OCI-LY3 (cell line): Measurements from ENCODE around the gene ISY1.
"Not testable (repeated sequence)": the region's sequence is repeated elsewhere in the genome, so short reads cannot be mapped to it uniquely, and the experiment has no call there.

ENCODE experiments used
- H2AFZ ChIP-seq: fragments of 200-600, 300-600 bp; shearing (Covaris generic); 2 replicates; pipeline ENCODE4 v1.6.0; 2014; ENCODE audit warnings: antibody characterized with exemption, low read depth, low read length
- H3K27ac ChIP-seq: fragments of 200-600, 300-600 bp; sonication (generic); 2 replicates; pipeline ENCODE4 v1.5.1; 2014; ENCODE audit warnings: mild to moderate bottlenecking, low read length, moderate library complexity, mixed read lengths
- H3K27me3 ChIP-seq: fragments of 200-600, 300-600 bp; sonication (generic); 2 replicates; pipeline ENCODE4 v1.6.1; 2014; ENCODE audit warnings: low read depth, low read length, mixed read lengths
- H3K36me3 ChIP-seq: fragments of 200-600, 300-600 bp; sonication (generic); replicated peaks from 2 replicates; pipeline ENCODE3; 2014; ENCODE audit warnings: low read depth, low read length, mixed read lengths
- H3K4me1 ChIP-seq: fragments of 300-600, 200-600 bp; sonication (generic); 2 replicates; pipeline ENCODE4 v1.6.1; 2014; ENCODE audit warnings: low read length, mixed read lengths
- H3K4me2 ChIP-seq: fragments of 200-600, 300-600 bp; sonication (generic); 2 replicates; pipeline ENCODE4 v1.6.1; 2014; ENCODE audit warnings: low read length, mixed read lengths
- H3K4me3 ChIP-seq: fragments of 300-600, 200-600 bp; sonication (generic); 2 replicates; pipeline ENCODE4 v1.5.1; 2014; ENCODE audit warnings: antibody characterized with exemption, mild to moderate bottlenecking, low read length, moderate library complexity
- H3K79me2 ChIP-seq: fragments of 300-600, 200-600 bp; shearing (Covaris generic); 2 replicates; pipeline ENCODE4 v1.6.1; 2014; ENCODE audit warnings: mild to moderate bottlenecking, low read length, mixed read lengths
- H3K9ac ChIP-seq: fragments of 300-600, 200-600 bp; shearing (Covaris generic); 2 replicates; pipeline ENCODE4 v1.6.0; 2014; ENCODE audit warnings: mild to moderate bottlenecking, low read length, moderate library complexity
- H3K9me3 ChIP-seq: fragments of 200-600, 300-600 bp; shearing (Covaris generic); 2 replicates; pipeline ENCODE4 v1.6.1; 2014; ENCODE audit warnings: low read length, mixed read lengths; ENCODE audit not compliant: insufficient read depth
- H4K20me1 ChIP-seq: fragments of 200-600, 300-600 bp; sonication (generic); 2 replicates; pipeline ENCODE4 v1.6.1; 2016; ENCODE audit warnings: low read length, mixed read lengths; ENCODE audit not compliant: insufficient read depth
- EZH2phosphoT487 ChIP-seq: fragments of 200-600 bp; shearing (Covaris generic); IDR thresholded peaks from 2 replicates; pipeline ENCODE4 v1.6.1; 2018; ENCODE audit warnings: antibody characterized with exemption, mixed run types, low read depth
- TF ChIP-seq, protein P1 (sequence below): fragments of 200-600, 300-600 bp; sonication (generic); IDR thresholded peaks from 2 replicates; pipeline ENCODE4 v1.5.1; 2014; ENCODE audit warnings: antibody characterized with exemption, low read length, low read depth

Gene ISY1

DNA sequence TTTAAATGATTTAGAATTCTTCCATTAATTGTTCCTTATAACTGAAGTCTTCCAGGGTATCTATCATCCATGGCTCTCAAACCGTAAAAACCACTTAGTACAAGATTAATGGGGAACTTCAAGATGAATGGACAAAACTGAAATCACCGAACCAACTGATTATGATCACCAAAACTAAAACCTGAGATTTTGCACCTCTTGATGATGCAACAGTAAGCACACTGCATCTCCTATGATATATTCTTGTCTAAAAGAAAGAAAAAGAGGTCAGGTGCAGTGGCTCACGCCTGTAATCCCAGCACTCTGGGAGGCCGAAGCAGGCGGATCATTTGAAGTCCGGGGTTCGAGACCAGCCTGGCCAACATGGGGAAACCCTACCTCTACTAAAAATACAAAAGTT, 3.6 kb upstream of the ISY1 start:
- H3K27ac ChIP-seq, result no peak overlapping the region
- H3K4me3 ChIP-seq, result no peak overlapping the region
- no peaks in the 10 kb centered on the region for H3K27me3 ChIP-seq
- H3K79me2 ChIP-seq, result peaks cover 40% of the 10 kb centered on the region
- TF ChIP-seq, protein P1, sequence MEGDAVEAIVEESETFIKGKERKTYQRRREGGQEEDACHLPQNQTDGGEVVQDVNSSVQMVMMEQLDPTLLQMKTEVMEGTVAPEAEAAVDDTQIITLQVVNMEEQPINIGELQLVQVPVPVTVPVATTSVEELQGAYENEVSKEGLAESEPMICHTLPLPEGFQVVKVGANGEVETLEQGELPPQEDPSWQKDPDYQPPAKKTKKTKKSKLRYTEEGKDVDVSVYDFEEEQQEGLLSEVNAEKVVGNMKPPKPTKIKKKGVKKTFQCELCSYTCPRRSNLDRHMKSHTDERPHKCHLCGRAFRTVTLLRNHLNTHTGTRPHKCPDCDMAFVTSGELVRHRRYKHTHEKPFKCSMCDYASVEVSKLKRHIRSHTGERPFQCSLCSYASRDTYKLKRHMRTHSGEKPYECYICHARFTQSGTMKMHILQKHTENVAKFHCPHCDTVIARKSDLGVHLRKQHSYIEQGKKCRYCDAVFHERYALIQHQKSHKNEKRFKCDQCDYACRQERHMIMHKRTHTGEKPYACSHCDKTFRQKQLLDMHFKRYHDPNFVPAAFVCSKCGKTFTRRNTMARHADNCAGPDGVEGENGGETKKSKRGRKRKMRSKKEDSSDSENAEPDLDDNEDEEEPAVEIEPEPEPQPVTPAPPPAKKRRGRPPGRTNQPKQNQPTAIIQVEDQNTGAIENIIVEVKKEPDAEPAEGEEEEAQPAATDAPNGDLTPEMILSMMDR, result no peak
- TF ChIP-seq EZH2phosphoT487, result no peak
- H3K9ac ChIP-seq, result no peak overlapping the region
- H3K36me3 ChIP-seq, result peaks cover 25% of the 10 kb centered on the region
- H3K4me1 ChIP-seq, result peaks cover 12% of the 10 kb centered on the region
- H3K4me2 ChIP-seq, result no peak overlapping the region
- no peak overlapping the region for H2AFZ ChIP-seq
- H3K9me3 ChIP-seq, result no peaks in the 10 kb centered on the region
- peaks cover 10% of the 10 kb centered on the region for H4K20me1 ChIP-seq

DNA sequence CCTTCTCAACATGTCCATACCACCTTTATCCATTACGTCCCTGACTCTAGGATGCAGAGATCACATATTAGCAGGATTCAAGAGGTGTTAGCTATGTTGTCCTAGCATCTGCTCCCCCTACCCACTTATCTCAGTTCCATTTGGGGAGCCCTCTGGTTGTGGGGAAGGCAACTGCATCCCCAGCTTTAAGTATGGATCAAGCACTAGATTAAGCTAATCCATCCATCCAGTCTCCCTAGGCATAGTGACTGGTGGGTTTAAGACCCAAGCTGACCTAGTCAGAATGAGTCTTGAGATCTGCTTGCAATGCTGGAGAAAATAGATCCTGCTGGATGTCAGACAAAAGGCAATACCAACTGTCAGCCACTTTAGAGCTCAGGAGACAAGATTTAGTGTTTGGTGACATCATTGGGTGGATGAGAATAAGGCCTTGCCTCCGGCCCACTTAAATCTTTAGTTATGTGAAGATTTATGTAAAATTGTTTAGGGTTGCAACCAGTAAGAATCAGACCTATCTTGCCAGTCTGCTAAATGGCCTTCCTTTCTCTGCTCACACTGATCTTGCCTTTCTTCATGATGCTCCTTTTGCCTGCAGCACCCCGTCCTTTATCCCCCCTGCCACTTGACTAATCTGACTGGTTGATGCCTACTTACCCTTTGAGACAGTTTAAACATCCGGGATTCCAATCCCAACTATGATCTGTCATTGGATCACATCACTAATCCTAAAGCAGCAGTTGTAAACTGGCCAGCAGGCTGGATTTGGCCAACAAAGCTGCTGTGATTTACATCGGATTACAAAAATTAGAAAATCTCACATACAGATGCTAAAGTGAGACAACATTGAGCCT, 2.1 kb upstream of the ISY1 start:
- TF ChIP-seq, protein P1, result peak; percentile 37
- TF ChIP-seq EZH2phosphoT487, result no peak
- H3K4me1 ChIP-seq, result peaks cover 15% of the 10 kb centered on the region
- H3K36me3 ChIP-seq, result peaks cover 20% of the 10 kb centered on the region
- H3K4me3 ChIP-seq, result peak overlapping the region; percentile 96; the same call in 1 of the 2 replicates
- 0 out of 2 replicates have a peak overlapping the region, but pooled peaks have one; percentile 92 for H3K9ac ChIP-seq
- H3K79me2 ChIP-seq, result peaks cover 35% of the 10 kb centered on the region
- peak overlapping the region; percentile 95 for H3K4me2 ChIP-seq
- H3K9me3 ChIP-seq, result no peaks in the 10 kb centered on the region
- no peaks in the 10 kb centered on the region for H3K27me3 ChIP-seq
- peak overlapping the region; percentile 97; the same call in 1 of the 2 replicates for H3K27ac ChIP-seq
- peaks cover 7% of the 10 kb centered on the region; the same call in 1 of the 2 replicates for H4K20me1 ChIP-seq
- H2AFZ ChIP-seq, result no peak overlapping the region

DNA sequence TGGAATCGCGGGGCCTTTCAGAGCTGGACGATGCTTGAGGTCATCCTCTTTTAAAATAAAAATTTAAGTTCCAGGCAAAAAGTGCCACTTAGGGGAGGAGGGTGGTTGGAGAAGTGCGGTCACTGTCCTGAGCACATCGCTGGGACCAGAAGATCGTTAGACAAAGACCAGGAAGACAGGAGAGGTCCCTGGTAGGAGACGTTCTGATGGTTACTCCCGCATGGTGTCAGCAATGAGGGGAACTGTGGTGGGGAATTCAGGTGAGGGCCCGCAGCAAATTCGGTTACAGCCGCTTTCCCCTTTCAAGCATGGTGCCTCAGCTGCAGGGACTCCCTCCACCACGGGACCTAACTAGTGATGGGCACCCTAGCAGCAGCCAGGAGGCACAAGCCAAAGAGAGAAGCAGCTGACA, 1.0 kb upstream of the ISY1 start:
- peak overlapping the region; percentile 95 for H3K4me2 ChIP-seq
- TF ChIP-seq EZH2phosphoT487, result no peak
- TF ChIP-seq, protein P1, result 0 out of 2 replicates have a peak, but pooled peaks have one; percentile 7
- H3K9ac ChIP-seq, result peak overlapping the region; percentile 92
- peaks cover 15% of the 10 kb centered on the region for H3K4me1 ChIP-seq
- no peaks in the 10 kb centered on the region for H3K9me3 ChIP-seq
- peaks cover 11% of the 10 kb centered on the region for H3K36me3 ChIP-seq
- H4K20me1 ChIP-seq, result no peaks in the 10 kb centered on the region
- H3K27ac ChIP-seq, result peak overlapping the region; percentile 97
- H2AFZ ChIP-seq, result no peak overlapping the region
- H3K79me2 ChIP-seq, result peaks cover 26% of the 10 kb centered on the region
- H3K4me3 ChIP-seq, result peak overlapping the region; percentile 96
- no peaks in the 10 kb centered on the region for H3K27me3 ChIP-seq

DNA sequence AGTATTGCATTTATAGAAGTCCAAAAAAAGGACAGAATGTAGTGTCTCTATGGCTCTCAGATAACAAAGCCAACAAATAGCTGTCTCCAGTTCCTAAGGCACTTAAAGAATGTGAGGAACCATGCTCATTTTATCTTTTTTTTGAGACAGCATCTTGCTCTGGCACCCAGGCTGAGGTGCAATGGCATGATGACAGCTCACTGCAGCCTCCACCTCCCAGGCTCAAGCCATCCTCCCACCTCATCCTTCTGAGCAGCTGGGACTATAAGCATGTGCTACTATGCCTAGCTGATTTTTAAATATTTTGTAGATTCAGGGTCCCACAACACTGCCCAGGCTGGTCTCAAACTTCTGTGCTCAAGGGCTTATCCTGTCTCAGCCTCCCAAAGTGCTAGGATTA, 16.1 kb downstream of the ISY1 start:
- Histone ChIP-seq H3K4me2 (no peak overlapping the region), H3K27ac (no peak overlapping the region), H3K9ac (no peak overlapping the region), H3K4me1 (no peaks in the 10 kb centered on the region), H2AFZ (no peak overlapping the region), H3K79me2 (no peaks in the 10 kb centered on the region), H3K4me3 (no peak overlapping the region), H3K36me3 (peaks cover 12% of the 10 kb centered on the region), H4K20me1 (no peaks in the 10 kb centered on the region), H3K27me3 (no peaks in the 10 kb centered on the region), H3K9me3 (no peaks in the 10 kb centered on the region)
- no peak for TF ChIP-seq EZH2phosphoT487
- TF ChIP-seq, protein P1, result no peak

DNA sequence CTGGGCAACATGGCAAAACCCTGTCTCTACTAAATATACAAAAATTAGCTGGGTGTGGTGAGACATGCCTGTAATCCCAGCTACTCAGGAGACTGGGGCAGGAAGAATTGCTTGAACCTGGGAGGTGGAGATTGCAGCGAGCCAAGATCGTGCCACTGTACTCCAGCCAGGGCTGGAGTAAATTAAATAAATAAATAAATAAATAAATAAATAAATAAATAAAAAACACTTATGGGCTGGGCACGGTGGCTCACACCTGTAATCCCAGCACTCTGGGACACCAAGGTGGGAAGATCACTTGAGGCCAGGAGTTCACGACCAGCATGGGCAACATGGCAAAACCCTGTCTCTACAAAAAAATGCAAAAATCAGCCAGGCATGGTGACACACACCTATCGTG, 19.9 kb downstream of the ISY1 start:
- H3K27me3 ChIP-seq, H3K4me3 ChIP-seq, H3K9me3 ChIP-seq, H3K4me1 ChIP-seq, H3K79me2 ChIP-seq, H3K4me2 ChIP-seq, H4K20me1 ChIP-seq, H2AFZ ChIP-seq, H3K27ac ChIP-seq, H3K9ac ChIP-seq: not testable (repeated sequence)
- H3K36me3 ChIP-seq, result peaks cover 17% of the 10 kb centered on the region
